ENCODE results near the gene EIF4B.
A peak's percentile ranks its signal among the peaks of the same experiment; 100 is the strongest.

The EIF4B gene

GRCh38 chr12:53060064-53060720 is 53.9 kb downstream of the EIF4B start:
- DNase-seq: no peak

GRCh38 chr12:53060721-53061276 is 54.5 kb downstream of the EIF4B start:
- DNase-seq: no peak

GRCh38 chr12:53061404-53062010 is 55.3 kb downstream of the EIF4B start:
- no peak for DNase-seq

GRCh38 chr12:53062011-53062961 is 56.0 kb downstream of the EIF4B start:
- DNase-seq: no peak

- no peak for DNase-seq
Measured at GRCh38 chr12:53062977-53063707, 56.9 kb downstream of the EIF4B start.

- DNase-seq: no peak
Measured at GRCh38 chr12:53063708-53064612, 57.7 kb downstream of the EIF4B start.

GRCh38 chr12:53064613-53065436 is 58.6 kb downstream of the EIF4B start:
- DNase-seq: no peak

GRCh38 chr12:53065470-53065869 is 59.2 kb downstream of the EIF4B start:
- DNase-seq: no peak

GRCh38 chr12:53065975-53066931 is 60.0 kb downstream of the EIF4B start:
- DNase-seq: peak; percentile 48

GRCh38 chr12:53067074-53067992 is 61.1 kb downstream of the EIF4B start:
- no peak for DNase-seq

GRCh38 chr12:53067993-53068770 is 61.9 kb downstream of the EIF4B start:
- no peak for DNase-seq

GRCh38 chr12:53068811-53069585 is 62.7 kb downstream of the EIF4B start:
- DNase-seq: no peak

GRCh38 chr12:53069621-53070410 is 63.6 kb downstream of the EIF4B start:
- no peak for DNase-seq

GRCh38 chr12:53070877-53071492 is 64.7 kb downstream of the EIF4B start:
- no peak for DNase-seq
